GM13977 (cell line): ENCODE data around the gene COL4A1.

Experiments used
- DNase-seq: peaks from one replicate; pipeline ENCODE4 v3.0.0; 2012; ENCODE audit warnings: low spot score
- CTCF ChIP-seq: IDR thresholded peaks from 2 replicates; pipeline ENCODE4 v1.5.1; 2012; ENCODE audit warnings: mild to moderate bottlenecking, control low read depth; ENCODE audit not compliant: insufficient read depth; ENCODE audit errors: extremely low read depth, missing control alignments
- in situ Hi-C: fragments of 300-500 bp; cut with MboI; formaldehyde crosslinking; loops from one replicate; pipeline ENCODE4 v1.12.0; 2022; ENCODE audit warnings: low sequenced_read_pairs, low pct_unique_long_range_greater_than_20kb, mixed read lengths, inconsistent platforms; ENCODE audit not compliant: unreplicated experiment

COL4A1 gene

GRCh38 chr13:110161112-110161882, 145.7 kb downstream of the COL4A1 start:
- in situ Hi-C loops: no loop called here
- no peak for TF ChIP-seq CTCF
- DNase-seq: no peak

- no peak for DNase-seq
- no peak for TF ChIP-seq CTCF
- in situ Hi-C loops: no loop called here
Measured at GRCh38 chr13:110158226-110158625, 148.7 kb downstream of the COL4A1 start.

GRCh38 chr13:110157718-110158117, 149.2 kb downstream of the COL4A1 start:
- in situ Hi-C loops: no loop called here
- no peak for DNase-seq
- no peak for TF ChIP-seq CTCF

- in situ Hi-C loops: no loop called here
- no peak for TF ChIP-seq CTCF
- DNase-seq: no peak
Measured at GRCh38 chr13:110156301-110157049, 150.5 kb downstream of the COL4A1 start.

GRCh38 chr13:110155072-110155471, 151.9 kb downstream of the COL4A1 start:
- in situ Hi-C loops: no loop called here
- DNase-seq: no peak
- no peak for TF ChIP-seq CTCF

GRCh38 chr13:110154410-110154933, 152.5 kb downstream of the COL4A1 start:
- in situ Hi-C loops: no loop called here
- no peak for DNase-seq

More at GRCh38 chr13:110154410-110154933, 152.5 kb downstream of the COL4A1 start:
- no peak for TF ChIP-seq CTCF
